Adrenal gland (tissue), 5 donors: ENCODE data around the gene DES.

Experiments used
- CTCF ChIP-seq, 6 experiments: fragments of 450-650 bp in 4 of 6; fragments of 200-600 bp in 2 of 6; sonication (generic) in 1 of 6; IDR thresholded peaks; 1 replicate in 5 of 6; 2 replicates in 1 of 6; pipeline versions ENCODE4 v1.5.1 to v1.8.0; 2016 to 2021; ENCODE audit warnings: antibody characterized with exemption in 6 of 6, mild to moderate bottlenecking in 2 of 6, moderate library complexity in 1 of 6
- POLR2A ChIP-seq, 2 donors: fragments of 450-650 bp; IDR thresholded peaks; one replicate each; pipeline ENCODE4 v1.6.1; 2017; ENCODE audit warnings: antibody characterized with exemption in 2 of 2, mild to moderate bottlenecking in 2 of 2, moderate library complexity in 1 of 2
- donor health status: DM: no; HTN: no; CAD: no.

DNA sequence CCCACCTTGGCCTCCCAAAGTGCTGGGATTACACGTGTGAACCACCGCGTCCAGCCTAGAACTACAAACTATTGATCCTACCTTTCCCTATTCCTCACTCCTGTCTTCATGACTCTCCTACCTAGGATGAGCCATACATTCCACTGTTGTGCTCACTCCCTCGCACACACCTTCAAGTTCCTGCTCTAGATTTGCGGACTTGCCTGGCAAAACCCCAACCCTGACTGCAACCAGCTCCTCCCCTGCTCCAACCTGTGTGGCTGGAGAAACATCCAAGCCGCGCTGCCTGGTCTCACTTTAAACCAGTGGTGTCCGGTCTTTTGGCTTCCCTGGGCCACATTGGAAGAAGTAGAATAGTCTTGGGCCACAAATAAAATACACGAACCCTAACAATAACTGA is 25.4 kb upstream of the DES start:
- TF ChIP-seq CTCF (IDR thresholded peaks at IDR 0.05): no peak
- no peak for TF ChIP-seq POLR2A (IDR thresholded peaks at IDR 0.05)
